K562 (cell line): Measurements from ENCODE around the gene STK11. TPM values are rescaled to one million over a fixed set of nuclear protein-coding genes. Genes with fewer than 3 reads are reported as not detected.

Source experiments
- ADNP ChIP-seq: fragments of 200-800 bp; sonication (Bioruptor generic); IDR thresholded peaks from 2 replicates; pipeline ENCODE4 v1.6.1; 2016; ENCODE audit warnings: missing genetic modification characterization, missing compliant biosample characterization
- DDX20 ChIP-seq: fragments of 450-650 bp; IDR thresholded peaks from 2 replicates; pipeline ENCODE4 v1.6.1; 2016; ENCODE audit warnings: missing genetic modification characterization, low read depth, mild to moderate bottlenecking, missing compliant biosample characterization, moderate library complexity
- FIP1L1 ChIP-seq: fragments of 200-400 bp; formaldehyde crosslinking; IDR thresholded peaks from 2 replicates; pipeline ENCODE4 v1.6.1; 2018; ENCODE audit warnings: mild to moderate bottlenecking, low read depth, low read length; ENCODE audit not compliant: poor library complexity, severe bottlenecking
- FOXA1 ChIP-seq: fragments of 450-650 bp; IDR thresholded peaks from 2 replicates; pipeline ENCODE4 v1.6.1; 2016; ENCODE audit warnings: mild to moderate bottlenecking, borderline replicate concordance
- FUS ChIP-seq: fragments of 200-400 bp; formaldehyde crosslinking; optimal IDR thresholded peaks from 2 replicates; pipeline ENCODE3; 2017; ENCODE audit warnings: low read depth, low read length
- HCFC1 ChIP-seq: IDR thresholded peaks from 2 replicates; pipeline ENCODE4 v1.6.1; 2012; ENCODE audit warnings: low read depth, low read length, improper control_type of control experiment
- HDGF ChIP-seq: fragments of 450-650 bp; IDR thresholded peaks from 2 replicates; pipeline ENCODE4 v1.6.1; 2016
- NFIC ChIP-seq: fragments of 450-650 bp; IDR thresholded peaks from 2 replicates; pipeline ENCODE4 v1.6.1; 2017; ENCODE audit warnings: mild to moderate bottlenecking, inconsistent platforms
- PHF21A ChIP-seq: fragments of 450-650 bp; IDR thresholded peaks from 2 replicates; pipeline ENCODE4 v1.6.1; 2017; ENCODE audit warnings: low read depth, borderline replicate concordance
- POLR2AphosphoS5 ChIP-seq: IDR thresholded peaks from 2 replicates; pipeline ENCODE4 v1.6.1; 2011; ENCODE audit warnings: mild to moderate bottlenecking, low read depth, low read length, moderate library complexity; ENCODE audit not compliant: control insufficient read depth, insufficient read depth
- RNF219 ChIP-seq: fragments of 250-450 bp; sonication (Bioruptor Pico); IDR thresholded peaks from 2 replicates; pipeline ENCODE4 v1.5.0; 2022; ENCODE audit warnings: mild to moderate bottlenecking
- SAP30 ChIP-seq: fragments of 200-600 bp; sonication (generic); IDR thresholded peaks from 2 replicates; pipeline ENCODE4 v1.6.1; 2012; ENCODE audit warnings: borderline replicate concordance, low read depth, mild to moderate bottlenecking, moderate library complexity, low read length, control low read depth, inconsistent platforms; ENCODE audit not compliant: insufficient read depth, poor library complexity, severe bottlenecking
- SMC3 ChIP-seq: conservative IDR thresholded peaks from 2 replicates; pipeline ENCODE4 v1.6.1; 2011; ENCODE audit warnings: low read depth, low read length, improper control_type of control experiment; ENCODE audit not compliant: insufficient read depth
- ZNF263 ChIP-seq: sonication (generic); formaldehyde crosslinking; IDR thresholded peaks from 2 replicates; pipeline ENCODE4 v1.8.0; 2022; ENCODE audit warnings: mild to moderate bottlenecking, missing genetic modification reagents, borderline replicate concordance
- ZNF583 ChIP-seq: fragments of 250-450 bp; sonication (Bioruptor Pico); IDR thresholded peaks from 2 replicates; pipeline ENCODE4 v1.4.0; 2020
- ZNF764 ChIP-seq: fragments of 250-450 bp; sonication (Bioruptor Pico); IDR thresholded peaks from 2 replicates; pipeline ENCODE4 v1.4.0; 2020; ENCODE audit warnings: low read depth, mild to moderate bottlenecking, moderate library complexity
- ZSCAN29 ChIP-seq: fragments of 450-650 bp; IDR thresholded peaks from 2 replicates; pipeline ENCODE4 v1.6.1; 2017
- polyA plus RNA-seq, 8 experiments: library from polyadenylated mRNA; depleted of rRNA in 4 of 8; stranded (reverse) in 5 of 8; unstranded in 3 of 8; fragments of >200 nt; fragmentation: Nextera tagmentation in 2 of 8; fragmentation: Illumina TruSeq in 1 of 8; extraction: Ambion mirVana in 2 of 8; extraction: Trizol in 1 of 8; gene quantifications; 2 replicates each; pipeline versions ENCODE4 v1.2.1 to v1.2.3, GENCODE V29; 2011 to 2014; ENCODE audit warnings: inconsistent platforms in 1 of 8, missing spikeins in 1 of 8
- total RNA-seq, 7 experiments: library from RNA; depleted of rRNA in 6 of 7; stranded (reverse); fragments of >200 nt in 6 of 7; fragmentation: Illumina TruSeq in 2 of 7; extraction: Trizol in 2 of 7; gene quantifications; 2 replicates each; pipeline versions ENCODE4 v1.2.1 to v1.2.3, GENCODE V29; 2011 to 2021; ENCODE audit warnings: low replicate concordance in 1 of 7
- TF ChIP-seq, protein P1 (sequence below): sonication (generic); formaldehyde crosslinking; IDR thresholded peaks from 2 replicates; pipeline ENCODE4 v1.9.0; 2022; ENCODE audit warnings: mild to moderate bottlenecking, missing genetic modification reagents
- TF ChIP-seq, protein P2 (sequence below): sonication (generic); formaldehyde crosslinking; IDR thresholded peaks from 2 replicates; pipeline ENCODE4 v1.8.1; 2022; ENCODE audit warnings: missing genetic modification reagents
- TF ChIP-seq, protein P3 (sequence below): fragments of 450-650 bp; IDR thresholded peaks from 2 replicates; pipeline ENCODE4 v1.6.1; 2017; ENCODE audit warnings: antibody characterized with exemption
- TF ChIP-seq, protein P4 (sequence below): IDR thresholded peaks from 2 replicates; pipeline ENCODE4 v1.6.1; 2012; ENCODE audit warnings: low read depth, low read length, improper control_type of control experiment, borderline replicate concordance

STK11 gene
- total and polyA plus RNA-seq, 9 of the 15 experiments (the other 6 are each of a cell fraction or from before 2014, with no cell fraction given): 0.15 to 96.5 (median 31.7) TPM

DNA sequence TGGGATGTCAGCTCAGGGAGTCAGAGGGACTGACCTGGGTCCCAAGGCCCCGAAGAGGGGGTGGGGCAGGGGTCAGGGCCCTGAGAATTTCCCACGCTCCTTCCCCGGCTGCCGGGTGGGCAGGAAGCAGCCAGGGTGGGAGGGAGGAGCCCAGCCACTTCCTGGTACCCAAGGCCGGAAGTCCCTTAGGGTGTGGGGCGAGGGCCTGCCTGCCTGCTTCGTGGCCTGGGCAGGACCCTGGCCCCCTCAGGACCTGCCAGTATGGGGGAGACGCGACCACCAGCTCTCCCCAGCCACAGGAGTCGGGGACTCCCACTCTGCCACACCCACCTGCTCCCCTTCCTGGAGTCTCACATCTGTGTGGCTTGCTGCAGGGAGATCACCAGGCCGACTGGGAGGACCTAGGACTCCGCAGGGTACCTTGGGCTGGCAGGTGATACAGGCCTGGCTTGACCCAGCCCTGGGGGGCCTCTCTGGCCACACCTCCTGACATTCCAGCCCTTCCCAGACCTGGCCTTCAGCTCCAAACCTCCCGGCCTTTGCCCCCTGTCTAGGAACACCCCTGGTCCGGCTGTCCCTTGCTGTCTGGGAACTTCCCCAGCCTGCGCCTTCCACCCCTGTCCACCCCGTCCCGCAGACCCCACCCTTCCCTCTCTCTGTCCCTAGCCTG lies 53.8 kb downstream of the STK11 start (continued):
- no peak for TF ChIP-seq RNF219
- peak; percentile 34 for TF ChIP-seq ZNF263 (CRISPR knock-in tag)
- TF ChIP-seq, protein P1, sequence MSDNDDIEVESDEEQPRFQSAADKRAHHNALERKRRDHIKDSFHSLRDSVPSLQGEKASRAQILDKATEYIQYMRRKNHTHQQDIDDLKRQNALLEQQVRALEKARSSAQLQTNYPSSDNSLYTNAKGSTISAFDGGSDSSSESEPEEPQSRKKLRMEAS (CRISPR knock-in tag): no peak
- TF ChIP-seq, protein P2, sequence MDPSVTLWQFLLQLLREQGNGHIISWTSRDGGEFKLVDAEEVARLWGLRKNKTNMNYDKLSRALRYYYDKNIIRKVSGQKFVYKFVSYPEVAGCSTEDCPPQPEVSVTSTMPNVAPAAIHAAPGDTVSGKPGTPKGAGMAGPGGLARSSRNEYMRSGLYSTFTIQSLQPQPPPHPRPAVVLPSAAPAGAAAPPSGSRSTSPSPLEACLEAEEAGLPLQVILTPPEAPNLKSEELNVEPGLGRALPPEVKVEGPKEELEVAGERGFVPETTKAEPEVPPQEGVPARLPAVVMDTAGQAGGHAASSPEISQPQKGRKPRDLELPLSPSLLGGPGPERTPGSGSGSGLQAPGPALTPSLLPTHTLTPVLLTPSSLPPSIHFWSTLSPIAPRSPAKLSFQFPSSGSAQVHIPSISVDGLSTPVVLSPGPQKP: no peak
- no peak for TF ChIP-seq ADNP (tag)
- no peak for TF ChIP-seq FUS
- no peak for TF ChIP-seq ZNF764 (CRISPR knock-in tag)
- no peak for TF ChIP-seq ZNF583 (CRISPR knock-in tag)
- TF ChIP-seq HCFC1: no peak
- peak; percentile 65 for TF ChIP-seq SAP30
- TF ChIP-seq FOXA1: no peak
- no peak for TF ChIP-seq PHF21A
- 0 out of 2 replicates have a peak, but pooled peaks have one; percentile 14 for TF ChIP-seq HDGF
- TF ChIP-seq, protein P3, sequence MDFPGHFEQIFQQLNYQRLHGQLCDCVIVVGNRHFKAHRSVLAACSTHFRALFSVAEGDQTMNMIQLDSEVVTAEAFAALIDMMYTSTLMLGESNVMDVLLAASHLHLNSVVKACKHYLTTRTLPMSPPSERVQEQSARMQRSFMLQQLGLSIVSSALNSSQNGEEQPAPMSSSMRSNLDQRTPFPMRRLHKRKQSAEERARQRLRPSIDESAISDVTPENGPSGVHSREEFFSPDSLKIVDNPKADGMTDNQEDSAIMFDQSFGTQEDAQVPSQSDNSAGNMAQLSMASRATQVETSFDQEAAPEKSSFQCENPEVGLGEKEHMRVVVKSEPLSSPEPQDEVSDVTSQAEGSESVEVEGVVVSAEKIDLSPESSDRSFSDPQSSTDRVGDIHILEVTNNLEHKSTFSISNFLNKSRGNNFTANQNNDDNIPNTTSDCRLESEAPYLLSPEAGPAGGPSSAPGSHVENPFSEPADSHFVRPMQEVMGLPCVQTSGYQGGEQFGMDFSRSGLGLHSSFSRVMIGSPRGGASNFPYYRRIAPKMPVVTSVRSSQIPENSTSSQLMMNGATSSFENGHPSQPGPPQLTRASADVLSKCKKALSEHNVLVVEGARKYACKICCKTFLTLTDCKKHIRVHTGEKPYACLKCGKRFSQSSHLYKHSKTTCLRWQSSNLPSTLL: no peak
- TF ChIP-seq NFIC: peak; percentile 34; the same call in 1 of the 2 replicates
- TF ChIP-seq POLR2AphosphoS5: peak; percentile 86
- no peak for TF ChIP-seq ZSCAN29
- TF ChIP-seq SMC3: no peak
- TF ChIP-seq, protein P4, sequence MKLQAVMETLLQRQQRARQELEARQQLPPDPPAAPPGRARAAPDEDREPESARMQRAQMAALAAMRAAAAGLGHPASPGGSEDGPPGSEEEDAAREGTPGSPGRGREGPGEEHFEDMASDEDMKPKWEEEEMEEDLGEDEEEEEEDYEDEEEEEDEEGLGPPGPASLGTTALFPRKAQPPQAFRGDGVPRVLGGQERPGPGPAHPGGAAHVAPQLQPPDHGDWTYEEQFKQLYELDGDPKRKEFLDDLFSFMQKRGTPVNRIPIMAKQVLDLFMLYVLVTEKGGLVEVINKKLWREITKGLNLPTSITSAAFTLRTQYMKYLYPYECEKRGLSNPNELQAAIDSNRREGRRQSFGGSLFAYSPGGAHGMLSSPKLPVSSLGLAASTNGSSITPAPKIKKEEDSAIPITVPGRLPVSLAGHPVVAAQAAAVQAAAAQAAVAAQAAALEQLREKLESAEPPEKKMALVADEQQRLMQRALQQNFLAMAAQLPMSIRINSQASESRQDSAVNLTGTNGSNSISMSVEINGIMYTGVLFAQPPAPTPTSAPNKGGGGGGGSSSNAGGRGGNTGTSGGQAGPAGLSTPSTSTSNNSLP: no peak
- TF ChIP-seq DDX20 (tag): no peak
- peak; percentile 70 for TF ChIP-seq FIP1L1
